Epithelial cell of esophagus (primary cell): ENCODE measurements around the gene TMEM40.
A peak's percentile ranks its signal among the peaks of the same experiment; 100 is the strongest.

Experiments
- DNase-seq: peaks from one replicate; pipeline ENCODE4 v3.0.0; 2010; ENCODE audit warnings: low read depth
- H3K4me3 ChIP-seq: 2 replicates; pipeline ENCODE4 v1.5.1; 2011; ENCODE audit warnings: mild to moderate bottlenecking, low read length, control low read depth
- CTCF ChIP-seq: IDR thresholded peaks from 2 replicates; pipeline ENCODE4 v1.5.1; 2011; ENCODE audit warnings: low read depth, mild to moderate bottlenecking, low read length, control low read depth, inconsistent platforms; ENCODE audit not compliant: insufficient read depth; ENCODE audit errors: missing control alignments

Gene TMEM40

GRCh38 chr3:12737319-12737718 lies 21.7 kb downstream of the TMEM40 start:
- TF ChIP-seq CTCF = no peak
- DNase-seq = no peak
- H3K4me3 ChIP-seq = no peak overlapping the region

DNA sequence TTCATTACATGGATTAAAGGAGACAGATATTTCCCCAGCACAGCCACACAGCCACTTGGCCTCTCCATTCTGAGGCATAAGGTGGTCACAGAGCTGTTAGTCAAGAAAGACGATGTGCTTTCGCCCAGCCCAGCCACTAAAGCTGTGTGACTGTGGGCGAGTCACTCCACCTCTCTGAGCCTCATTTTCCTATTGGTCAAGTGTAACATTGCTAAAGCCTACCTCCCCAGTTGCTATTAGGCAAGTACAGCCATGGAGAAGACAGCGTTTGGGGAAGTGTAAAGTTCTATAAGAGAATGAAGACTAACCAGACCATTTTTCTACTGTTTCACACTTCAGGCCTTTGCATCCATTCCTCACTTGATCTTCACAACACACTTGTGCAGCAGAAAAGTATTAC lies 24.1 kb downstream of the TMEM40 start:
- DNase-seq = no peak
- TF ChIP-seq CTCF = no peak
- H3K4me3 ChIP-seq = no peak overlapping the region

DNA sequence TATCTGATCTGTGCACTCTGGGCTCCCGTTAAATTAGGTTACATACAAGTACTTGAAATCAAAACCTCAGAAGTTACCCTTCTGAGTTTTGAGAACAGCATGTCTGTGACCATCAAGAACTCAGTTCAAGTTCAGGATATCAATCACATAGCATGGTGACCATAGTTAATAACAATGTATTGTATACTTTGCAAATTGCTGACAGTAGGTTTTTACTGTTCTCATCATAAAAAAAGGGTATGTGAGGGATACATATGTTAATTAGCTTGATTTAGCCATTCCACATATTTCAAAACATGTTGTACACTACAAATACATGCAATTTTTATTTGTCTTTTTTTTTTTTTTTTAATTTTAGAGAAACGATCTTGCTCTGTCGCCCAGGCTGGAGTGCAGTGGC lies 25.5 kb downstream of the TMEM40 start:
- no peak for DNase-seq
- TF ChIP-seq CTCF = no peak
- no peak overlapping the region for H3K4me3 ChIP-seq

DNA sequence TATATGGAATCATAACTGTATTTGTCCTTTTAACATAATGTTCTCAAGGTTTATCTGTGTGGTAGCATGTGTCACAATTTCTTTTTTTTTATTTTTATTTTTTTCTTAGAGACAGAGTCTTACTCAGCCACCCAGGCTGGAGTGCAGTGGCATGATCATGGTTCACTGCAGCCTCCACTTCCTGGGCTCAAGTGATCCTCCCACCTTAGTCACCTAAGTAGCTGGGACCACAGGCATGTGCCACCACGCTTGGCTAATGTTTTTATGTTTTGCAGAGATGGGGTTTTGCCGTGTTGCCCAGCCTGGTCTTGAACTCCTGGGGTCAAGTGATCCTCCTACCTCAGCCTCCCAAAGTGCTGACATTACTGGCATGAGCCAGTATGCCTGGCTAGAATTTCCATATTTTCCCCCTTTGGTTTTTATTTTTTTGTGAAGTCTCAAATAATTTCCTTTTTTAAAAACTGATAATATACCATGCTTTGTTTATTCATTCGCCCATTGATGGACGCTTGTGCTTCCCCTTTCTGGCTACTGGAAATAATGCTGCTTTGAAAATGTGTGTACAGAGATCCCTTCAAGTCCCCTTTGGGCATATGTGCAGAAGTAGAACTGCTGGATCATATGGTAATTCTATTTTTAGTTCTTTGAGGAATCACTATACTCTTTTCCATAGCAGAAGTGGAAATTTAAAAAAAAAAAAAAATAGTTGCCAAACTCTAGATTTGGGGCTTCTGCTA lies 28.4 kb downstream of the TMEM40 start:
- H3K4me3 ChIP-seq = no peak overlapping the region
- peak; percentile 73 for DNase-seq
- TF ChIP-seq CTCF = no peak

DNA sequence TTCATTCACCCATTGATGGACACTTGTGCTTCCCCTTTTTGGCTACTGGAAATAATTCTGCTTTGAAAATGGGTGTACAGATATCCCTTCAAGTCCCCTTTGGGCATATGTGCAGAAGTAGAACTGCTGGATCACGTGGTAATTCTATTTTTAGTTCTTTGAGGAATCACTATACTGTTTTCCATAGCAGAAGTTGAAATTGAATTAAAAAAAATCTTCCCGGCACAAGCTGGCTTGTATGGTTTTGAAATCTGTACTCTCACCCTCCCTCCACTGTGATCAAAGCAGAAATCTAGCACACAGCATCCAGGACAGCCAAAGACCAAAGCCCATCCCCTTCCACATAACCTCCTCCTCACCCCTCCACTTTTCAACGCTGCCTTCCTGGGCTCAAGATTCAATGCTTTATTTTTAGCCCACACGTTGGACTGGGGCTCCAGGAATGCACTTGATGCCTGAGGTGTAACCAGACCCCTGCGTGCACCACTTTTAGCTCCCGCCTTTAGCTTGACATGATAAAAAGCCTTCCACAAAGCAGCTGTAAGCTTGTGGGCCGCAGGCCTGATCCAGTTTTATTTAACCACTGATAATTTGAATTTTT lies 29.9 kb downstream of the TMEM40 start:
- no peak for TF ChIP-seq CTCF
- DNase-seq = no peak
- no peak overlapping the region for H3K4me3 ChIP-seq

DNA sequence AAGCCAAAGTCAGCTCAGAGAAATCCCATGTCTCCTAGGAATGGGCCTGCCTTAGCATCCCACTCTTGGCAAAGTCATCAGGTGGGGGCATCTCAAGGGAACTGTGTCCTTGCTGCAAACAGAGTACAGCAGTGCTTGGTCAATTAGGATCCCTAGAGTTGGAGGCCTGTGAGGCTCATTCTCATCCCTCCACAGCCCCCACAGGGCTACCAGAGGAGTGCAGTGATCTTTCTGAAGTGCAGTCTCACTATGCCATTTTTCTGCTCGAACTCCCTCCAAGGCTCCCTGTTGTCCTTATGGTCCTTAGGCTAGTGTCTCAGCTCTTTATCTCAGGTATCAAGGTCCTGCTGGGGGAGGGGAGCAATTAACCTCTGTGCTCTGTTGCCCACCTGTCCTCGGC lies 31.1 kb downstream of the TMEM40 start:
- no peak for TF ChIP-seq CTCF

GRCh38 chr3:12727481-12727880 lies 31.6 kb downstream of the TMEM40 start:
- no peak for TF ChIP-seq CTCF
- H3K4me3 ChIP-seq = no peak overlapping the region
- no peak for DNase-seq

More for the DNA sequence above, 31.1 kb downstream of the TMEM40 start:
- no peak for DNase-seq
- H3K4me3 ChIP-seq = no peak overlapping the region
